ENCODE data around the gene FCER1G. TPM values are rescaled to one million over a fixed set of nuclear protein-coding genes. Genes with fewer than 3 reads are reported as not detected.

The FCER1G gene
- total RNA-seq, 1 experiment from 2014 or later: 0.30 TPM

DNA sequence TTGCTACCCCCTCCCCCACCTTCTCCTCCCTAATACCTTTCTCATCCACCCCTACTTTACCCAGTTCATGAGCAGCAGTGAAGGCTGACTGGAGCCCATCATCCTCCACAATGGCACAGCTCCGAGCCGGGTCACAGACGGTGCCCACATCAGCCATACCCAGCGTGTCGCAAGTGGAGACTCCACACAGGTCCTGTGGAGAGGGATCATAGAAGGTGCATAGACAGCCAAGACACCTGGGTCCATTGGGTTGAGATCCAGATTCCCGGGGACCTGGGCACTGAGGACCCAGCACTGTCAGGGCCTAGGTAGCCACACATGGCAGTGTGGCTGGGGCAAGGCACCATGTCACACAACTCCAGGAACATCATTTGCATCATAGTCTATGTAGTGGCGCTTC, 19.0 kb upstream of the FCER1G start:
- Histone ChIP-seq H3K36me3 (peaks cover 32% of the 10 kb centered on the region), H3K27ac (no peak overlapping the region; the same call in 1 of the 2 replicates), H3K9me3 (replicated peaks) (no peaks in the 10 kb centered on the region), H3K4me3 (no peak overlapping the region), H3K4me1 (peaks cover 24% of the 10 kb centered on the region), H3K27me3 (no peaks in the 10 kb centered on the region)
- no peak for DNase-seq

- Histone ChIP-seq H3K9me3 (replicated peaks) (no peaks in the 10 kb centered on the region), H3K4me3 (peak overlapping the region; percentile 57), H3K4me1 (peaks cover 26% of the 10 kb centered on the region), H3K36me3 (peaks cover 25% of the 10 kb centered on the region), H3K27me3 (no peaks in the 10 kb centered on the region), H3K27ac (peak overlapping the region; percentile 93)
- peak; percentile 73 to 78 for DNase-seq
Measured at GRCh38 chr1:161196521-161197451, 18.3 kb upstream of the FCER1G start.

DNA sequence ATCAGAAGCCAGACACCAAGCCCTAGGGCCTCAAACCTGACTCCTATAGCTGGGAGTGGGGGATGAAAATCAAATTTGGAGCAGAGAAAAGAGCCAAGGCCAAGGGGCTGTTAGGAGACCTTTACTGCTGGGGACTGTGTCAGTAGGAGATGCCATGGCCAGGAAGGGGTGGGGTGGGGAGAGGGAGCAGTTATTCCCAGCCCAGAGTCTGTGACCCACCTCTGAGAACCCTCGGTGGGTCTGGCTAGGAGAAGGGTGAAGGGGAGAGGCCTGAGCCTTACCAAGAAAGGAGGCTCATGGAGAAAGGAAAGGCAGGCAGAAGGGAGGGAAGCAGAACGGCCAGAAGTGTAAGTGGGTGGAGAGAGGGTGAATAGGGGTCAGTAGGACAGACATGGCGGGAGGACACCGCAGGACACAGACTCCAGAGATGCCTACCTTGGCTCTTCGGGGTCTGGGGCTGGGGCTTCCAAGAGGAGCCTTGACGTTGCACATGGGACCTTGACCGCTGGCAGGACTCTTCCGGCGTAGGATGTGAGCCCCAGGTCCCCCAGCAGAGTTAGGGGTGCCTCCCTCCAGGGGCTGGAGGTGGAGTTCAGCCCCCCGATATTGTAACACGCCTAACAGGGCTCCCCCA, 17.4 kb upstream of the FCER1G start:
- H3K27ac ChIP-seq: peak overlapping the region; percentile 93
- no peak for DNase-seq
- H3K36me3 ChIP-seq: peaks cover 16% of the 10 kb centered on the region
- peak overlapping the region; percentile 57 for H3K4me3 ChIP-seq
- no peaks in the 10 kb centered on the region for H3K27me3 ChIP-seq
- H3K4me1 ChIP-seq: peaks cover 26% of the 10 kb centered on the region
- no peaks in the 10 kb centered on the region for H3K9me3 ChIP-seq (replicated peaks)

DNA sequence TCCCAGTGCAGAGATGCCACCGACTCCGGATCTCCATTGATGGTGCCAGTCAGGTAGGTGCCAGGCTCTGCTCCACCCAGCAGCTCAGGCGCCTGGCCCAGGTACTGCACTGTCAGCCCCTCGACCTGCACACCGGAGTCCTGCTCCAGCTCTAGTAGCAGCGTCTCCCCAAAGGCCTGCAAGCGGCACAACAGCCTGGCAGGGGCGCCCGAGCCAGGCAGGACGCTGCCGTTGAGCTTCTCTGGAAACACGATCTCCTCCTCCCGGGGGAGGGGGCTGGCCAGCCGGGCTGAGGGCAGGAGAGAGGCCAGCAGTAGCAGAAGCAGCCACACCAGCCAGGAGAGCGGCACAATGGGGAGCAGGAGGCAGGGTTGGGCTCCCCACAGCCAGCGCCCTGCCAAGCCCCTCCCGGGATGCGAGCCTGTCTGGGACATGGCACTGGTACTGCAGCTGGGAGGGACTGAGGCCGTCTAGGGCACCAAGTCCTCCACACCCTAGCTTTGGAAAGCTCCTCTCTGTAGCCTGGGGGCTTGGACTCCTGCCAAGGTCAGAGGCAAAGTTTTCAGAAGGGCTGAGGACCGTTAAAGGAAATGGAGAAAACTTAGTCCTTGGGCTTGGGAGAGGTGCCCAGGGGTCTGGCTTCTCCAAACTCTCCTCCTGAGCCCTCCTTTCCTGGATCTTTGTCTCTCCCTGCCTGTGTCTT, 16.8 kb upstream of the FCER1G start:
- peaks cover 26% of the 10 kb centered on the region for H3K4me1 ChIP-seq
- H3K27ac ChIP-seq: peak overlapping the region; percentile 93
- peaks cover 10% of the 10 kb centered on the region for H3K36me3 ChIP-seq
- peak overlapping the region; percentile 57 for H3K4me3 ChIP-seq
- H3K9me3 ChIP-seq (replicated peaks): no peaks in the 10 kb centered on the region
- H3K27me3 ChIP-seq: no peaks in the 10 kb centered on the region
- DNase-seq: peak; percentile 76 to 85

- Histone ChIP-seq H3K4me1 (peaks cover 26% of the 10 kb centered on the region), H3K4me3 (peak within 1 kb of the TSS; percentile 57), H3K27ac (peak within 1 kb of the TSS; percentile 93), H3K9me3 (replicated peaks) (no peaks in the 10 kb centered on the region), H3K36me3 (peaks cover 8% of the 10 kb centered on the region), H3K27me3 (no peaks in the 10 kb centered on the region)
- DNase-seq: peak; percentile 97 to 98
Measured at GRCh38 chr1:161198897-161199431, 16.1 kb upstream of the FCER1G start, which contains the start of gene ADAMTS4. Gene ADAMTS4 (minus strand): TSS chr1:161199054. CDS start chr1:161198627, 427 bp downstream.

- Histone ChIP-seq H3K27ac (peak overlapping the region; percentile 93), H3K4me1 (peaks cover 26% of the 10 kb centered on the region), H3K4me3 (peak overlapping the region; percentile 25), H3K36me3 (peaks cover 5% of the 10 kb centered on the region; the same call in 1 of the 2 replicates), H3K27me3 (no peaks in the 10 kb centered on the region), H3K9me3 (replicated peaks) (no peaks in the 10 kb centered on the region)
- peak in 1 of 2 experiments; percentile 24 for DNase-seq
Measured at GRCh38 chr1:161199506-161200139, 15.5 kb upstream of the FCER1G start.

DNA sequence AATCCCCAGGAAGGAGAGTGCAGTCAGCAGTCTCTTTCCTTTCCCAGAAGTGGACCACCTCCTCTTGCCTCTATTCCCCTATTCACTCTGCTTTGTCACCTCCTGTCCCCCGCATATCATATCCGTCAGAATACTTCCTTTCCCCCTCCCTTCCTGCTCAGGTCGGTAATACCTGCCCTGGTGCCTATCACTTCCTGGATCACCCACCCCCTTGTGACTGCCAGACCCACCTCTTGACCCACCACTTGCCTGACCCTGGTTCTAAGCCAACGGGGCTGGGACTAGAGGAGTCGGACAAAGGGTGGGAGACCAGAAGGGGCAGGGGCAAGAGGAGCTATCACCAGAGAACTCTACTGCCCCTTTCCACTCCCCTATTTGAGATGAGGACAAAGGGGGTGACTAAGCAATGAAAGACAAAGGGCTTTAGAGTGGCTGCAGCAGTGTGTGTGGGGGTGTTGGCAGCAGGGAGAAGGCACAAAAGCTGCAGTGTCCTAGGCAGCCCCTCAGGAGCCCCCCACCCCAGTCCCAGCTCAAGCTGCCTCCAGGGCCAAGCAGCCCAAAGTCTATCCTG, 14.6 kb upstream of the FCER1G start:
- Histone ChIP-seq H3K4me3 (no peak overlapping the region), H3K27me3 (no peaks in the 10 kb centered on the region), H3K9me3 (replicated peaks) (no peaks in the 10 kb centered on the region), H3K27ac (peak overlapping the region; percentile 93), H3K36me3 (peaks cover under 1% of the 10 kb centered on the region; the same call in 1 of the 2 replicates), H3K4me1 (peaks cover 26% of the 10 kb centered on the region)
- DNase-seq: no peak

- no peaks in the 10 kb centered on the region for H3K36me3 ChIP-seq
- H3K27ac ChIP-seq: peak overlapping the region; percentile 93
- H3K27me3 ChIP-seq: no peaks in the 10 kb centered on the region
- H3K9me3 ChIP-seq (replicated peaks): no peaks in the 10 kb centered on the region
- H3K4me1 ChIP-seq: peaks cover 25% of the 10 kb centered on the region
- peak; percentile 40 to 48 for DNase-seq
- H3K4me3 ChIP-seq: peak overlapping the region; percentile 72
Measured at GRCh38 chr1:161200992-161201835, 13.9 kb upstream of the FCER1G start.

GRCh38 chr1:161201836-161202712, 13.0 kb upstream of the FCER1G start, which contains the start of gene NDUFS2:
Gene NDUFS2 (plus strand): TSS chr1:161202367. CDS start chr1:161202386, 19 bp downstream.
- Histone ChIP-seq H3K27ac (peak within 1 kb of the TSS; percentile 93), H3K4me3 (peak within 1 kb of the TSS; percentile 72), H3K27me3 (no peaks in the 10 kb centered on the region), H3K9me3 (replicated peaks) (no peaks in the 10 kb centered on the region), H3K4me1 (peaks cover 21% of the 10 kb centered on the region), H3K36me3 (0 out of 2 replicates have a peak, but pooled peaks cover 4% of the 10 kb centered on the region)
- DNase-seq: peak; percentile 97 to 98

DNA sequence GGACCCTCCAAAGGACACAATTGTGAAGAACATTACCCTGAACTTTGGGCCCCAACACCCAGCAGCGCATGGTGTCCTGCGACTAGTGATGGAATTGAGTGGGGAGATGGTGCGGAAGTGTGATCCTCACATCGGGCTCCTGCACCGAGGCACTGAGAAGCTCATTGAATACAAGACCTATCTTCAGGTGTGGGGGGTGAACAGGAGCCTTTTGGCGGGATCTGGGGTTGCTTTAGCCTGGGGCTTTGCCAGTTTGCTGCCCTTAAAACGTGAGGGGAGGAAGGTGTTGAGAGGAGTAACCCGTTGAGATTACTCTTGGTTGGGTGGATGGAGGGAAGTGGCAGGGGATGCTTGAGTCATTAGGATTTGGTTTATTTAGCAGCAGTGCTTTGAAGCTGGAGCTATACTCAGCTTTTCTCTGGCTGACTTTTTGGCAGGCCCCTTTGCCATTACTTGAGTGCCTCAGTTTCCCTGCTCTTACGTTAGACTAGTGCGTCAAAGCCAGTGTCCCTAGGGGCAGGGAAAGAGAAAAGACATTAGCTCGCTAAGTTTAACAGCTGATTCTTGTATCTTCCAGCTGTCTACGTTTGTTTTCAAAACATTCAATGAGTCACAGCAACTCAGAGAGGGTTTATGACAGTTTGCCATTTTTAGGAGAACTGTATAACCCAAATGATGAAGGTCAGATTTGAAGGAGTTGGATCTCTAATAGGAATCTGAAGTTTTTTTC, 8.5 kb upstream of the FCER1G start:
- no peaks in the 10 kb centered on the region for H3K4me1 ChIP-seq
- H3K4me3 ChIP-seq: no peak overlapping the region
- no peak overlapping the region for H3K27ac ChIP-seq
- DNase-seq: no peak
- H3K36me3 ChIP-seq: peaks cover 26% of the 10 kb centered on the region
- H3K27me3 ChIP-seq: no peaks in the 10 kb centered on the region
- H3K9me3 ChIP-seq (replicated peaks): no peaks in the 10 kb centered on the region

DNA sequence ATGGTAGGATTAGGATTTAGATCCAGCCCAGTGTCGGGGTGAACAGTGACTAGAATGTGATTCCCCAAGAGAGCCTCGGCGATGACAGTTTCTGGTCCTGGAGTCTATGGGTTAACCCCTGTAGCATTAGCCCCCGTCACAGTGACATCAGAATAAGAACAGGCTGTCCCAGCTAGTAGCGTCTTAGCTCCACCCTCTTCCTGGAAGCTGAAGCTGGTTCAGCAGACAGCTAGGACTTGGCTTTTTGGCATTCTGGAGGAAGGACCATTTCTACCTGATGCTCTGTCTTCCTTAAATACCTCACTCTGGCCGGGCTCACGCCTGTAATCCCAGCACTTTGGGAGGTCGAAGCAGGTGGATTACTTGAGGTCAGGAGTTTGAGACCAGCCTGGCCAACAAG, 7.9 kb upstream of the FCER1G start:
- Histone ChIP-seq H3K9me3 (replicated peaks) (no peaks in the 10 kb centered on the region), H3K4me3 (no peak overlapping the region), H3K4me1 (no peaks in the 10 kb centered on the region), H3K27ac (no peak overlapping the region), H3K36me3 (peaks cover 29% of the 10 kb centered on the region), H3K27me3 (no peaks in the 10 kb centered on the region)
- DNase-seq: no peak
